Measurements from ENCODE around the gene ZSWIM4. TPM values are rescaled to one million over a fixed set of nuclear protein-coding genes. Genes with fewer than 3 reads are reported as not detected.
A peak's percentile ranks its signal among the peaks of the same experiment; 100 is the strongest.
"Not testable (repeated sequence)": the region's sequence is repeated elsewhere in the genome, so short reads cannot be mapped to it uniquely, and the experiment has no call there.

The ZSWIM4 gene
- 1 to 10 TPM; 4.8 to 7.8 (median 5.9) TPM for total RNA-seq
- 1 to 10 TPM in 1 of 2 donors, under 1 TPM in 1; 0.73 to 1.6 TPM for polyA plus RNA-seq
- 6.7 reads per million, percentile 29 among the genes with 10 or more reads in this experiment for total RNA-seq

- ChIA-PET CTCF (interaction anchor here (0.8 to 1.8 kb wide), 4 partner anchors 8 to 67 kb away, joined by 3 to 8 read pairs (median 4); no protein-coding TSS in a partner anchor), POLR2A (interaction anchor here (0.5 to 3.1 kb wide), 13 partner anchors 8 to 211 kb away, joined by 3 to 17 read pairs (median 6); partner anchors contain the start of genes BRME1, C19orf53, CC2D1A and RFX1)
- Histone ChIP-seq H3K36me3 (ENCODE audit: control insufficient read depth in 2 of 3, insufficient read depth in 3 of 3, low read length in 3 of 3) (no peaks in the 10 kb centered on the region), H3K27ac (ENCODE audit: low read depth, low read length) (peak within 1 kb of the TSS; percentile 56), H3K9me3 (ENCODE audit: control insufficient read depth in 2 of 3, low read length in 3 of 3) (no peaks in the 10 kb centered on the region), H3K27me3 (ENCODE audit: control insufficient read depth in 2 of 2, insufficient read depth in 2 of 2, low read length in 2 of 2) (no peaks in the 10 kb centered on the region), H3K4me3 (ENCODE audit: low read length) (peak within 1 kb of the TSS; percentile 84), H3K4me1 (ENCODE audit: control insufficient read depth in 2 of 2, insufficient read depth in 2 of 2, low read length in 2 of 2) (peaks cover 14 to 21% of the 10 kb centered on the region in 2 donors)
- ATAC-seq (peak; percentile 95), DNase-seq (peak; percentile 67 to 93 (median 77))
- Mint-ChIP-seq H3K4me3 (peak within 1 kb of the TSS; percentile 93 to 97 (median 94)), H3K9me3 (no peaks in the 10 kb centered on the region), H3K4me1 (peaks cover 22 to 46% (median 37%) of the 10 kb centered on the region in 7 donors), H3K27ac (peak within 1 kb of the TSS; percentile 89 to 97 (median 95)), H3K27me3 (no peaks in the 10 kb centered on the region), H3K36me3 (no peaks in the 10 kb centered on the region)
- intact Hi-C loops (cut with micrococcal nuclease) = loop anchor here (1.0 kb wide), 6 partner anchors 8 to 51 kb away; partner anchors contain the start of gene C19orf53 (in 2 of the 2)
Observed at GRCh38 chr19:13794757-13795589, at the start of gene ZSWIM4. ZSWIM4 (plus strand) TSS chr19:13795443; CDS start chr19:13795649, 206 bp downstream.

GRCh38 chr19:13747098-13747453 lies 48.2 kb upstream of the ZSWIM4 start:
- Histone ChIP-seq H3K4me3 (ENCODE audit: low read length) (peak overlapping the region; percentile 72), H3K27me3 (ENCODE audit: control insufficient read depth in 2 of 2, insufficient read depth in 2 of 2, low read length in 2 of 2) (no peaks in the 10 kb centered on the region), H3K4me1 (ENCODE audit: control insufficient read depth in 2 of 2, insufficient read depth in 2 of 2, low read length in 2 of 2) (peaks cover 10 to 17% of the 10 kb centered on the region in 2 donors), H3K27ac (ENCODE audit: low read depth, low read length) (peak overlapping the region; percentile 99), H3K36me3 (ENCODE audit: control insufficient read depth in 2 of 3, insufficient read depth in 3 of 3, low read length in 3 of 3) (peaks cover 0 to 7% (median 0%) of the 10 kb centered on the region in 3 experiments), H3K9me3 (ENCODE audit: control insufficient read depth in 2 of 3, low read length in 3 of 3) (no peaks in the 10 kb centered on the region)
- intact Hi-C loops (cut with micrococcal nuclease) = loop anchor here (1.0 to 10.0 kb wide), 7 partner anchors 16 to 938 kb away; partner anchors contain the start of genes C19orf53 (in 2 of the 2), IER2 (in 1 of the 2), MRI1 (in 1 of the 2) and STX10 (in 1 of the 2)
- POLR2A ChIA-PET = interaction anchor here (0.6 to 2.6 kb wide), 9 partner anchors 8 to 101 kb away, joined by 3 to 32 read pairs (median 5); partner anchors contain the start of genes C19orf53, MRI1 and ZSWIM4
- Mint-ChIP-seq H3K4me3 (peak overlapping the region; percentile 84 to 96 (median 90)), H3K27ac (peak overlapping the region; percentile 80 to 97 (median 92)), H3K27me3 (no peaks in the 10 kb centered on the region), H3K36me3 (peaks cover 0 to 8% (median 3%) of the 10 kb centered on the region in 5 donors), H3K4me1 (peaks cover 15 to 46% (median 28%) of the 10 kb centered on the region in 7 donors), H3K9me3 (peaks cover 0 to 2% (median 0%) of the 10 kb centered on the region in 11 donors)
- no peak for ATAC-seq
- CTCF ChIA-PET = interaction anchor here (0.6 kb wide), 1 partner anchor 115 kb away, joined by 3 read pairs; no protein-coding TSS in a partner anchor
- no peak for DNase-seq

- Histone ChIP-seq H3K27ac (ENCODE audit: low read depth, low read length) (peak overlapping the region; percentile 99), H3K9me3 (ENCODE audit: control insufficient read depth in 2 of 3, low read length in 3 of 3) (no peaks in the 10 kb centered on the region), H3K36me3 (ENCODE audit: control insufficient read depth in 2 of 3, insufficient read depth in 3 of 3, low read length in 3 of 3) (peaks cover 0 to 19% (median 0%) of the 10 kb centered on the region in 3 experiments), H3K4me3 (ENCODE audit: low read length) (peak overlapping the region; percentile 72), H3K27me3 (ENCODE audit: control insufficient read depth in 2 of 2, insufficient read depth in 2 of 2, low read length in 2 of 2) (no peaks in the 10 kb centered on the region), H3K4me1 (ENCODE audit: control insufficient read depth in 2 of 2, insufficient read depth in 2 of 2, low read length in 2 of 2) (peaks cover 10 to 17% of the 10 kb centered on the region in 2 donors)
- intact Hi-C loops (cut with micrococcal nuclease) = loop anchor here (2.0 to 10.0 kb wide), 2 partner anchors 17 to 937 kb away; partner anchors contain the start of gene MRI1 (in 1 of the 2)
- peak overlapping the region; percentile 80 to 97 (median 94) for H3K27ac Mint-ChIP-seq
- H3K27me3 Mint-ChIP-seq = no peaks in the 10 kb centered on the region
- H3K4me1 Mint-ChIP-seq = peaks cover 15 to 46% (median 28%) of the 10 kb centered on the region in 7 donors
- ATAC-seq (no peak), DNase-seq (peak in 1 of 9 donors; percentile 27)
- ChIA-PET CTCF (interaction anchor here (0.6 to 1.5 kb wide), 4 partner anchors 17 to 833 kb away, joined by 3 to 7 read pairs (median 5); no protein-coding TSS in a partner anchor), POLR2A (interaction anchor here (0.7 to 2.6 kb wide), 15 partner anchors 9 to 595 kb away, joined by 3 to 32 read pairs (median 4); partner anchors contain the start of genes C19orf53 and MRI1)
- peaks cover 0 to 9% (median 0%) of the 10 kb centered on the region in 5 donors for H3K36me3 Mint-ChIP-seq
- H3K4me3 Mint-ChIP-seq = peak overlapping the region; percentile 84 to 96 (median 90)
- H3K9me3 Mint-ChIP-seq = peaks cover 0 to 2% (median 0%) of the 10 kb centered on the region in 11 donors
Observed at GRCh38 chr19:13748169-13748828, 46.9 kb upstream of the ZSWIM4 start.

DNA sequence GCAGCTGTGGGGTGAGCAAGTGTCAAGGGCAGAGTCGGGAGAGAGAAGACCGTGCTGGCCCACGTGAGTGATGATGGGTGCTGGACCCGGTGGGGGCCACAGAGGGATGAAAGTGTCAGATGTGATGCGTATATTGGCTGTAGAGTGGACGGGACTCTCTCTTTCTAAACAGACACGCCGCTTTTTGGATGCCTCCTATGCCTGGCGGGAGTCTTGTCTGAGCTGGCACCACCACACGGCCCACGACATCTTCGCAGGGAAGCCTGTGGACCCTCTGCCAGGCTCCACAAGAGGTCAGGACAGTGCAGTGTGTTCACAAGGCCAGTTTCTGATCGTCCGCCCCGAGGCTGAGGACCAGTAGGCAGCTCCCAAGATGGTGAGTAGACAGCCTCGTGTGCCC lies 43.8 kb upstream of the ZSWIM4 start:
- no peaks in the 10 kb centered on the region for H3K27me3 ChIP-seq (ENCODE audit: control insufficient read depth in 2 of 2, insufficient read depth in 2 of 2, low read length in 2 of 2)
- no peak overlapping the region for H3K27ac ChIP-seq (ENCODE audit: low read depth, low read length)
- Mint-ChIP-seq H3K4me1 (peaks cover 21 to 50% (median 29%) of the 10 kb centered on the region in 7 donors), H3K27me3 (no peaks in the 10 kb centered on the region), H3K9me3 (peaks cover 0 to 2% (median 0%) of the 10 kb centered on the region in 11 donors), H3K27ac (peak overlapping the region in 2 of 9 donors; percentile 43 to 56), H3K36me3 (peaks cover 5 to 17% (median 9%) of the 10 kb centered on the region in 5 donors), H3K4me3 (peak overlapping the region in 1 of 10 donors; percentile 43)
- intact Hi-C loops (cut with micrococcal nuclease) = no loop called here
- CTCF ChIA-PET = interaction anchor here (1.0 kb wide), 1 partner anchor 23 kb away, joined by 3 read pairs; the partner anchor contains the start of gene C19orf53
- POLR2A ChIA-PET = no interaction called here
- no peaks in the 10 kb centered on the region for H3K9me3 ChIP-seq (ENCODE audit: control insufficient read depth in 2 of 3, low read length in 3 of 3)
- ATAC-seq = no peak
- no peak for DNase-seq
- H3K4me1 ChIP-seq (ENCODE audit: control insufficient read depth in 2 of 2, insufficient read depth in 2 of 2, low read length in 2 of 2) = peaks cover 10 to 17% of the 10 kb centered on the region in 2 donors
- H3K36me3 ChIP-seq (ENCODE audit: control insufficient read depth in 2 of 3, insufficient read depth in 3 of 3, low read length in 3 of 3) = peaks cover 6 to 49% (median 6%) of the 10 kb centered on the region in 3 experiments
- H3K4me3 ChIP-seq (ENCODE audit: low read length) = no peak overlapping the region

DNA sequence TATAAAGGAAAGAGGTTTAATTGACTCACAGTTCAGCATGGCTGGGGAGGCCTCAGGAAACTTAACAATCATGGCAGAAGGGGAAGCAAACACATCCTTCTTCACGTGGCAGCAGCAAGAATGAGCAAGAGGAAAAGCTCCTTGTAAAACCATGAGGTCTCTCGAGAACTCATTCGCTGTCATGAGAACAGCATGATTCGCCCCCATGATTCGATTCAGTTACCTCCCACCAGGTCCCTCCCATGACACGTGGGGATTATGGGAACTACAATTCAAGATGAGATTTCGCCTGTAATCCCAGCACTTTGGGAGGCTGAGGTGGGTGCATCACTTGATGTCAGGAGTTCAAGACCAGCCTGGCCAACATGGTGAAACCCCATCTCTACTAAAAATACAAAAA lies 41.6 kb upstream of the ZSWIM4 start:
- H3K9me3 ChIP-seq (ENCODE audit: control insufficient read depth in 2 of 3, low read length in 3 of 3); H3K9me3 Mint-ChIP-seq; H3K27ac ChIP-seq (ENCODE audit: low read depth, low read length); H3K4me3 ChIP-seq (ENCODE audit: low read length); intact Hi-C loops (cut with micrococcal nuclease); H3K27me3 ChIP-seq (ENCODE audit: control insufficient read depth in 2 of 2, insufficient read depth in 2 of 2, low read length in 2 of 2); H3K27me3 Mint-ChIP-seq; CTCF ChIA-PET; POLR2A ChIA-PET; H3K4me1 ChIP-seq (ENCODE audit: control insufficient read depth in 2 of 2, insufficient read depth in 2 of 2, low read length in 2 of 2); H3K27ac Mint-ChIP-seq; DNase-seq; H3K4me3 Mint-ChIP-seq: not testable (repeated sequence)
- H3K36me3 ChIP-seq (ENCODE audit: control insufficient read depth in 2 of 3, insufficient read depth in 3 of 3, low read length in 3 of 3) = peaks cover 6 to 71% (median 8%) of the 10 kb centered on the region in 3 experiments
- Mint-ChIP-seq H3K36me3 (peaks cover 10 to 28% (median 19%) of the 10 kb centered on the region in 5 donors), H3K4me1 (peaks cover 13 to 30% (median 22%) of the 10 kb centered on the region in 7 donors)
- ATAC-seq = peak; percentile 20

All from naive thymus-derived CD4-positive, alpha-beta T cell (primary cell).